Measurements from ENCODE around the gene NOB1.

GRCh38 chr16:69741951-69742904, 12.5 kb downstream of the NOB1 start:
- TF ChIP-seq CTCF (IDR thresholded peaks at IDR 0.05) (no peak), EP300 (IDR thresholded peaks at IDR 0.05) (no peak), POLR2A (IDR thresholded peaks at IDR 0.05) (no peak), POLR2AphosphoS5 (IDR thresholded peaks at IDR 0.05) (peak in 1 of 4 donors; percentile 12)

Measured in sigmoid colon (tissue), 4 donors.